NCI-H82 (cell line): ENCODE data around the gene RERE.
"Not testable (repeated sequence)": the region's sequence is repeated elsewhere in the genome, so short reads cannot be mapped to it uniquely, and the experiment has no call there.

Source experiments
- DNase-seq: peaks from one replicate; lab custom pipeline; 2025; lab: John Stamatoyannopoulos, UW

The RERE gene

DNA sequence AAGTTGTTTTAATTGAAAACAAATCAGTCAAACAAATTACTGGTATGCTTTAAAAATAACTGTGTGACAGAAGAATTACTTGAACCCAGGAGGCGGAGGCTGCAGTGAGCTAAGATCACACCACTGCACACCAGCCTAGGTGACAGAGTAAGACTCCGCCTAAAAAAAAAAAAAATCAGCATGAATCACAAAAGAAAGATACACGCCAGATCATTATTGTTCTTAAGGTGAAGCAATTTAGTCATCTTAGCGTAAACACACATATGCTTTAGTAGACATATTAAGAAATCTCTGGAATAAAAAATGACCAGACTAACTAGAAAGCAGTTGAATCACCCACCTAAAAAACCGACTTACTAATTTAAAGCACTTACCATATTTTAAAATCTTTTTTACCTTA is 20.2 kb downstream of the RERE start:
- DNase-seq = no peak

- DNase-seq = no peak
Measured at GRCh38 chr1:8796812-8797211, 20.6 kb downstream of the RERE start.

DNA sequence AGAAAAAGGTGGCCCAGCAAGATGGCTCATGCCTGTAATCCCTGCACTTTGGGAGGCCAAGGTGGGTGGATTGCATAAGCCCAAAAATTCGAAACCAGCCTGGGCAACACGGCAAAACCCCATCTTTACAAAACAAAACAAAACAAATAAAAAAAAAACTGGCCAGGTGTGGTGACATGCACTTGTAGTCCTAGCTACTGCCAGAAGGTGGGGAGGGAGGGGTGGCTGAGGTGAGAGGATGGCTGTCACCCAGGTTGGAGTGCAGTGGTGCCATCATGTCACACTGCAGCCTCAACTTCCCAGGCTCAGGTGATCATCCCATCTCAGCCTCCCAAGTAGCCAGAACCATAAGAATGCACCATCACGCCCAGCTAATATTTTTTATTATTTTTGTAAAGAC is 22.8 kb downstream of the RERE start:
- no peak for DNase-seq

- no peak for DNase-seq
Measured at GRCh38 chr1:8791819-8792218, 25.6 kb downstream of the RERE start.

- DNase-seq = no peak
Measured at GRCh38 chr1:8790987-8791386, 26.5 kb downstream of the RERE start.

- no peak for DNase-seq
Measured at GRCh38 chr1:8790478-8790877, 27.0 kb downstream of the RERE start.

DNA sequence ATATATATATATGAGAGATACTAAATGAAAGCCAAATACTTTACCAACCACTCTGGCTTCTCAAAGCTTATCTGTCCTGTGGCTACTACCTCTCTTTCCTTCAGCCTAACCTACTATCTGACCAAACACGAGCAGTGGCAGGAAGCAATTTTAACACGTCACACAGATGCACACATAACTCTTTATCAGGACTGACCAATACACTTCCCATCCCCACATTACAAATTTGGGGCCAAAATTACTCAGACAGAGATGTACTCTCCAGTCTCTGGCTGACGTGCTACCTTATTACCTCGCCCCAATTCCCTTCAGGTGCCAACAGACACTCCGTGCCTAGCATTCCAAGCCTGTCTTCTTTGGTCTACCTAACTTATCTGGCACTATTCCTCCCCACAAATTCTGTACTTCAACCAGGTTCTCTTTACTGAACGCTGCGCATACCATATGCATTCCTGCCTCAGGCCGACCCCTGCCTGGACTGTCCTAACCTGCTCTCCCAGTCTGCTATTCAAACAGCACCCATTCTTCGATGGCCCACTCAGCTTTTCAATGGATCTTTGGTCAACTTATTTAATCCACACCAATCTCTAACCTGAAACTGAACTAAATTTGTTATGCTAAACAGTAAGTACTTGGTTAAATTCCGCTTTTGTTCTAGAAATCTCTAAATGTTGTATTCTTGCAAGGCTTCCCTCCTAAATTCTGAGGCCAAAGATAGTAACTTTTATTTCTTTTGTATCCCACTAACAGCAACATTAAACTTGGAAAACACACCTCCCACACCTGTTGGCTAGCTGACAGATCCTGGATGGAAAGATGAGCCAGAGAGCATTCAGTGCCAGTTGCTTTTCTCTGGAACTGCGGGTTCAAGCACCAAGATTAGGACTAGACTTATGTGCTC is 27.9 kb downstream of the RERE start:
- DNase-seq = no peak

DNA sequence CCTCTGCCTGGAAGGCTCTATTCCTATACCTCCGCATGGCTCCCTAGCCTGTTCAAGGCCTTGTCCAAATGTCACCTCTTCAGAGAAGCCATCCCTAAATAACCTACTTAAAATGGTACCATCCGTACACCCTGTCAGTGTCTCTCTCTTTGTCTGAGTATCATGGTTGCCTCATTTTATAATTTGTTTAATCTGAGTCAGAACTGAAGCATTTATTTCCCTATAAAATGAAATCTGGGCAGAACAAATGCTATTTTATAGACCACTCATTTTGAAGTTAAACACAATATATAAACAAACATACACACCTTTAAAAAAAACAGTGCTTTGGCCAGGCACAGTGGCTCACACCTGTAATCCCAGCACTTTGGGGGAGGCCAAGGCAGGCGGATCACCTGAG is 30.2 kb downstream of the RERE start:
- no peak for DNase-seq

DNA sequence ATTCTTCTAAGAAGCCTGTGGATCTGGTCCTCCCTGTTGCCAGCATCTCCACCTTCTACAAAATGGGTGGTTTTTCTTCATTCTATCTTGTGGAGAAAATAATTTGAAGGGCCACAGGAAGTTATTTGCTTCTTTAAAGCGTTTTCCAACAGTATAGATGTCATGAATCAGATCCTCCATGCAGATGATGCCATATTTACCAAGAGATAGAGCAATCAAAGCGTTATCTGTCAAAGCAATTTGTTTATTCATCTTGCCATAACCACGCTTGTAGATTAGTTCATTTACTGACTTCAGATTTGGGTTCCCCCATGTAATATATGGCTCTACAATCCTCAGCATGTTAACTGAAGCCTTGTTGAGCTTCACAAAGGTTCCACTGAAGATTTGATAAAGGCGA is 31.2 kb downstream of the RERE start:
- DNase-seq = not testable (repeated sequence)

DNA sequence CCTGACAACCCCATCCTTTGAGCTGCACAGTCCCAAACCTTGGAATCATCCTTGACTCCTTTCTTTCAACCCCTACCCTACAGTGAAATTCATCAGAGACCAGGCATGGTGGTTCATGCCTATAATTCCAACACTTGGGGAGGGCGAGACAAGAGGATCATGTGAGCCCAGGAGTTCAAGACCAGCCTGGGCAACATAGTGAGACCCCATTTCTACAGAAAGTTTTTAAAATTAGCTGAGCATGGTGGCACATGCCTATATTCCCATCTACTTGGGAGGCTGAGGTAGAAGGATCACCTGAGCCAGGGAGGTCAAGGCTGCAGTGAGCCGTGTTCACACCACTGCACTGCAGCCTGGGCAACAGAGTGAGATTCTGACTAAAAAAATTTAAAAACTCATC is 34.5 kb downstream of the RERE start:
- DNase-seq = no peak

DNA sequence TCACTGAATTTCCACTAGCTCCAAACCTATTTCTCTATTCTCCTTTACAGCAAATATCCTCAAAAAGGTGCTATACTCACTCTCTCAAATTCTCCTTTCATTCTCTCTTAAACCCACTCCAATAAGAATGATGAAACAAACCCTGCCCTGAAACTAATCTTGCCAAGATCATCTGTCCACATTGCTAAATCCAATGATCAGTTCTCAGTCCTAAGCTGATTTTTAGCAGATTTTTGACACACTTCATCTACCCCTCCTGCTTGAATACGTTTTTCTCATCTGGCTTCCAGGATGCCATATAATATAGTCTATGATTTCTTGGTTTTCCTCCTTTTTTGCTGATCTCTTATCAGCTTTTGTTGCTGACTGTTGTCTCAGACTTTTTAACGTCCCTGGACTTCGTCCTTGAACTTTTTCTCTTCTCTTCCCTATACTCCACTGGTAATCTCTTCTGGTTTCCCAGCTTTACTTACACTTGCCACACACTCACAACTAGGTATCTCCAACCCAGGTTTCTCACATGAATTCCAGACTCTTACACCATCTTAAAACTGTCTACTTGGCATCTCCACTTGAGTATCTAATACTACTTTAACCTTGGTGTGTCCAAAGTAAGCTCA is 35.3 kb downstream of the RERE start:
- peak; percentile 72 for DNase-seq

GRCh38 chr1:8780405-8780804 is 37.0 kb downstream of the RERE start:
- DNase-seq = no peak

GRCh38 chr1:8777867-8778266 is 39.6 kb downstream of the RERE start:
- DNase-seq = no peak

DNA sequence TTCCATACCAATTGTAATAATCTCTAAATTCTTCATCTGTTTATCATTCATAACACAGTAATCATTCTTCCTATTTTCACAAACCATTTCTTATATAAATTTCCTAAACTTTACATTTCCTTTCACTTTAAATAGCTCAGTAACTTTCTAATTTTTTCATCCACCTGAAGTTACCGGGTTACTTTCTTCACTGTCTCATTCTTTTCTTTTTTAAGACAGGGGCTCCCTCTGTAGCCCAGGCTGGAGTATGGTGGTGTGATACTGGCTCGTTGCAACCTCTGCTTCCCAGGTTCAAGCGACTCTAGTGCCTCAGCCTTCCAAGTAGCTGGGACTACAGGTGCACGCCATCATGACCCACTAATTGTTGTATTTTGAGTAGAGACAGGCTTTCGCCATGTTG is 41.3 kb downstream of the RERE start:
- no peak for DNase-seq

DNA sequence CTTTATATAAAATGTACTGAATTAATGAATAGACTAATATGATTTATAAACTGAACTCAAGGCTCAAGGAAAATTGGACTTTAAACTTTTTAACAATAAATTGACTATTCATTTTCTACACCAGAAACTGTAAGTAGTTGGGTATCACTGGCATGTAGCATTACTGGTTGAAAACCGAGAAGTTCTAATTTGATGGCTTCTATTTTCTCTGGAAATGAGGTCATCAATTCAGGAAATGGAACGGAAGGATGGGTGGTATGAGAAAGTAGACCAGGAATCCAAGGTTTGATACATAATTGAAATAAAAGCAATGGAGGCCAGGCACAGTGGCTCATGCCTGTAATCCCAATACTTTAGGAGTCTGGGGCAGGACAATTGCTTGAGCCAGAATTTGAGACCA is 50.4 kb downstream of the RERE start:
- DNase-seq = no peak

- DNase-seq = peak; percentile 56
Measured at GRCh38 chr1:8765198-8765597, 52.2 kb downstream of the RERE start.

GRCh38 chr1:8764293-8764937 is 53.0 kb downstream of the RERE start:
- no peak for DNase-seq

DNA sequence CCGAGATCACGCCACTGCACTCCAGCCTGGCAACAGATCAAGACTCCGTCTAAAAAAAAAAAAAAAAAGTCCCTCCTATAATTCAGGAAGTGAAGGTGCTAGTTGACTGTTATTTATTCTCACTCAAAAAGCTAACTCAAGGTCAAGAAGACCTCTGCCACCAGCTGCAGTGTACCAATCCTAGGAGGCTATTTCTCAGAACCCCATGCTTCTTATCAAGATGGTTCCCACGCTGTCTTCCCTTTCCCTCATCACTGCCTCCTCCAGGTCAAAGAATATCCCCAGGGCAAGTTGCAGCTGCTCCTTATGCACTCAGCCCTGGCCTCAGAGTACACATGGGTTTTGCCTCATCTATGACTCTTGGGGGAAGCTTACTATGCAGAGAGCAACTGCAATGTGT is 53.6 kb downstream of the RERE start:
- DNase-seq = peak; percentile 26

DNA sequence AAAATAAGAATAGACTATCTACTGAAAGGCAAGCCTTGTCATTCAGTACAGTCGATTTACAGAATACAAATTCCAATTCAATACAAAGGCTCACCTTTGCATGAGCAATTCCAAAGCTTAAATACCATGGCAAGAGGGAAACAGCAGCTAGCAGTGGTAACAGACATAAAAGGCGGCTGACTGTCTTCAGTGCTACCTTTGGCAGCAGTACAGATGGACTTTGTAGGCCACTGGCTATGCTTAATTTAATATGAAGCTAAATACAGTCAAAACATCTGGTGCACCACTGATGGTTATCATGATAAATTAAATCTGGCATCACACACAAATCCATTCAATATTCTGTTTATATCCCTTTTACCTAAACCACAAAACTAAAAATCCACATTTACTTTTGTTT is 62.4 kb downstream of the RERE start:
- DNase-seq = peak; percentile 82

DNA sequence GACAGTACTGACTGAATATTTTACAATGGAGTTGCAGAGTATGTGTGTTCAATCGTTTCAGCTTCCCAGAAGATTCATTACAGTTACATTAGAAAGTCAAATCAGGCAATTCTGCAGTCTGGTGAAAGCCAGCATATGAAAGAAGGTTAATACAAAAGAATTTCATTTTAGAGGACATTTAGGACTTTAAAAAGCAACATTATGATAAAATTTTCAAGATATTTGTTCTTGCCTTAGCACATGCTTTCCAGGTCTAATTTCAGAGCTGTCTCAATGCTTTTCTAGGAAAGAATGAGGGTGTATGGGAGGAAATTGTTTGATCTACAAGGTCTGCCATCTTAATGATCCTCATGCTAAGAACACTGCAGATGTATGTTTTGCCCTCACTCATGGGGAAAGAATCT is 63.2 kb downstream of the RERE start:
- DNase-seq = no peak

DNA sequence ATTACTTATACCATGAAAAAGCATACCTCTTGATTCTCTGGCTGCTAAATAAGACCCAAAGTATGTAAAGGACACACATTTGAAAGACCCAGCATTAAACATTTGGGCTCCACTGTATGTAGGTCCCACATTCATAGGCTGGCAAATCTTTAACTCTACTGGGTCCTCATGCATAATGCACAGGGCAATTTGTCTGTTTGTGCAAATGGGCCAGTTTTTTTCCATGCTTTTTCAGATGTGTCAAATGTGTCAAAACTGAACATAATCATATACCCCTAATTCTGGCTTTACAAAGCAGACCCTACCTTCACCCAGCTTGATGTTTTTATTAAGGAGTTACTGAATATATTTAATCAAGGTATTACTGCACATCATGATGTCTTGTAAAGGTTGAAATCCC is 63.7 kb downstream of the RERE start:
- no peak for DNase-seq

DNA sequence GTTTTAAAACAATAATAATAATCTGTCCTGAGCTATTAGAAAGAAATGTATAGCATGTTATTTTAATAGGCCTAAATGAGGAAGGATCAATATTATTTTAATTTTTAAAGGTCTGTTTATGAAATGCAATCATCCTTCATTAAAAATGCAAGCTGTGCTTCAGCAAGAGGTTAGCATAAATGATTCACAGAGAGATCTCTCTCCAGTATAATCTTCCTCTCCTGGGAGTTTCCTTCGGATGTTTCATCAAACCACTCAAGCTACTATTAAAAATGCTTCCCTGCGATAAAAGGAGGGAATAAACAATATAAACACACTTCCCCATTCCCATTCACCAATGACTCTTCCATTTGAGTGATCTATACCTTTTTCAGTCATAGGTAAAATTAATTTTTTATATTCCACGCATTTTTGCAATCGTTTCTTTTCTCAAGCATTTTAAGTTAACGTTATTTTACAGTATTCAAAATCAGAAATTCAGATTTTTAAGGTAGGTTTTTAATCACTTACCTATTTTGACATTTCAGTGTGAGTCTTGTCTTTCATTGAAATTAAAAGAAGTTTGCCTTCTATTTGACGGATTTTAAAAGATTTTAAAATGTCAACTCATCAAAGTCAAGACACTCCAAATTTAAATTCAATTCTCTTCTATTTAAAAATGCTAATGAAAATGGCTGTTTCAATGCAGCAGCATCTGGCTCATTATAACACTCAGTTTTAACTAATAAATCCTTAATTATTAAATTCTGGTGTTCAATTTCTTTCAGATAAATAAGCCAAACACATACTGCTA is 64.3 kb downstream of the RERE start:
- DNase-seq = peak; percentile 18
